Neural progenitor cell (in vitro differentiated cells): ENCODE data around the gene NTHL1. TPM values are rescaled to one million over a fixed set of nuclear protein-coding genes. Genes with fewer than 3 reads are reported as not detected.

Experiments used
- DNase-seq: peaks from one replicate; pipeline ENCODE4 v3.0.0-alpha.2; 2016; ENCODE audit warnings: low spot score
- H2AFZ ChIP-seq: fragments of 200-600 bp; sonication (generic); replicated peaks from 2 replicates; pipeline ENCODE4 v1.6.1; 2016; ENCODE audit warnings: antibody characterized with exemption
- H3F3A ChIP-seq: fragments of 200-600 bp; sonication (generic); 2 replicates; pipeline ENCODE4 v1.6.1; 2016; ENCODE audit warnings: antibody characterized with exemption, low read depth
- H3K27ac ChIP-seq: fragments of 200-600 bp; sonication (generic); 2 replicates; pipeline ENCODE4 v1.5.1; 2016; ENCODE audit warnings: mild to moderate bottlenecking
- H3K27me3 ChIP-seq: fragments of 200-600 bp; sonication (generic); 2 replicates; pipeline ENCODE4 v1.6.1; 2016; ENCODE audit warnings: mild to moderate bottlenecking, moderate library complexity
- H3K36me3 ChIP-seq: fragments of 200-600 bp; sonication (generic); 2 replicates; pipeline ENCODE4 v1.5.1; 2016
- H3K4me1 ChIP-seq: fragments of 200-600 bp; sonication (generic); 2 replicates; pipeline ENCODE4 v1.6.1; 2016; ENCODE audit warnings: mixed run types
- H3K4me2 ChIP-seq: fragments of 200-600 bp; sonication (generic); 2 replicates; pipeline ENCODE4 v1.6.1; 2016
- H3K4me3 ChIP-seq: fragments of 200-600 bp; sonication (generic); 2 replicates; pipeline ENCODE4 v1.5.1; 2016
- H3K79me2 ChIP-seq: fragments of 200-600 bp; sonication (generic); 2 replicates; pipeline ENCODE4 v1.6.1; 2016; ENCODE audit warnings: low read depth
- H3K9ac ChIP-seq: fragments of 200-600 bp; sonication (generic); 2 replicates; pipeline ENCODE4 v1.6.1; 2016
- H3K9me3 ChIP-seq: fragments of 200-600 bp; sonication (generic); 2 replicates; pipeline ENCODE4 v1.5.1; 2016; ENCODE audit warnings: low read depth
- H4K20me1 ChIP-seq: fragments of 200-600 bp; sonication (generic); 2 replicates; pipeline ENCODE4 v1.6.1; 2016; ENCODE audit warnings: low read depth
- H3K27ac Mint-ChIP-seq: 3 replicates; pipeline ENCODE4 v1.8.0; 2021; ENCODE audit warnings: mixed read lengths
- H3K27me3 Mint-ChIP-seq: 2 replicates; pipeline ENCODE4 v1.8.0; 2022; ENCODE audit warnings: low read depth, mild to moderate bottlenecking, inconsistent platforms, moderate library complexity, mixed read lengths; ENCODE audit not compliant: insufficient read depth
- H3K36me3 Mint-ChIP-seq: 3 replicates; pipeline ENCODE4 v1.8.0; 2021; ENCODE audit warnings: mixed read lengths
- H3K4me1 Mint-ChIP-seq: 3 replicates; pipeline ENCODE4 v1.8.0; 2021; ENCODE audit warnings: mixed read lengths
- H3K4me3 Mint-ChIP-seq: 3 replicates; pipeline ENCODE4 v1.8.0; 2021; ENCODE audit warnings: mild to moderate bottlenecking, moderate library complexity, mixed read lengths
- H3K9me3 Mint-ChIP-seq: 3 replicates; pipeline ENCODE4 v1.8.0; 2020; ENCODE audit warnings: mixed read lengths
- CTCF ChIP-seq: fragments of 200-600 bp; sonication (generic); IDR thresholded peaks from 2 replicates; pipeline ENCODE4 v1.5.1; 2017; ENCODE audit warnings: antibody characterized with exemption, mild to moderate bottlenecking
- EZH2 ChIP-seq: fragments of 200-600 bp; sonication (generic); IDR thresholded peaks from 2 replicates; pipeline ENCODE4 v1.6.1; 2017; ENCODE audit warnings: antibody characterized with exemption, mild to moderate bottlenecking, moderate library complexity
- EZH2phosphoT487 ChIP-seq: fragments of 200-600 bp; sonication (generic); IDR thresholded peaks from 2 replicates; pipeline ENCODE4 v1.6.1; 2017; ENCODE audit warnings: antibody characterized with exemption
- total RNA-seq: library from RNA; depleted of rRNA; stranded (reverse); fragments of >200 nt; gene quantifications from 2 replicates; pipeline ENCODE4 v1.2.3, GENCODE V29; 2015; ENCODE audit warnings: low replicate concordance

Gene NTHL1
- total RNA-seq, 1 donor from 2014 or later: 26.3 TPM

- H3K79me2 ChIP-seq: no peaks in the 10 kb centered on the region
- H3K27ac ChIP-seq: no peak within 1 kb of the TSS
- H4K20me1 ChIP-seq: peaks cover 5% of the 10 kb centered on the region
- Mint-ChIP-seq H3K9me3 (no peaks in the 10 kb centered on the region), H3K4me1 (peaks cover 18% of the 10 kb centered on the region), H3K36me3 (no peaks in the 10 kb centered on the region), H3K4me3 (peak within 1 kb of the TSS; percentile 89), H3K27me3 (peaks cover 21% of the 10 kb centered on the region), H3K27ac (peak within 1 kb of the TSS; percentile 37)
- DNase-seq: peak; percentile 74
- TF ChIP-seq EZH2phosphoT487 (no peak), CTCF (no peak), EZH2 (no peak)
- H2AFZ ChIP-seq: peak within 1 kb of the TSS; percentile 50
- no peaks in the 10 kb centered on the region for H3K9me3 ChIP-seq
- peak within 1 kb of the TSS; percentile 98 for H3K4me2 ChIP-seq
- peaks cover 70% of the 10 kb centered on the region for H3K27me3 ChIP-seq
- H3K9ac ChIP-seq: no peak within 1 kb of the TSS
- peak within 1 kb of the TSS; percentile 75 for H3K4me3 ChIP-seq
- H3F3A ChIP-seq: peaks cover 13% of the 10 kb centered on the region
- no peaks in the 10 kb centered on the region for H3K36me3 ChIP-seq
- peaks cover 10% of the 10 kb centered on the region for H3K4me1 ChIP-seq
Observed at GRCh38 chr16:2026461-2027023, 21.1 kb downstream of the NTHL1 start, which contains the start of gene NHERF2. TSS of gene NHERF2 (plus strand) at chr16:2026902. CDS start at chr16:2027006, 104 bp downstream.

- Histone ChIP-seq H3K27me3 (peaks cover 76% of the 10 kb centered on the region), H3F3A (peaks cover 13% of the 10 kb centered on the region), H3K79me2 (no peaks in the 10 kb centered on the region), H3K4me1 (peaks cover 10% of the 10 kb centered on the region), H3K4me2 (peak overlapping the region; percentile 67), H2AFZ (no peak overlapping the region), H4K20me1 (peaks cover 5% of the 10 kb centered on the region), H3K36me3 (no peaks in the 10 kb centered on the region), H3K27ac (no peak overlapping the region), H3K9ac (no peak overlapping the region), H3K4me3 (no peak overlapping the region), H3K9me3 (no peaks in the 10 kb centered on the region)
- Mint-ChIP-seq H3K27ac (no peak overlapping the region), H3K4me3 (peak overlapping the region; percentile 80), H3K27me3 (peaks cover 27% of the 10 kb centered on the region), H3K4me1 (peaks cover 18% of the 10 kb centered on the region), H3K9me3 (no peaks in the 10 kb centered on the region), H3K36me3 (no peaks in the 10 kb centered on the region)
- no peak for TF ChIP-seq CTCF
- TF ChIP-seq EZH2phosphoT487: no peak
- TF ChIP-seq EZH2: no peak
- no peak for DNase-seq
Observed at GRCh38 chr16:2025878-2026460, 21.7 kb downstream of the NTHL1 start.

- Mint-ChIP-seq H3K4me3 (peak overlapping the region; percentile 80), H3K4me1 (peaks cover 22% of the 10 kb centered on the region), H3K36me3 (no peaks in the 10 kb centered on the region), H3K27ac (no peak overlapping the region), H3K9me3 (no peaks in the 10 kb centered on the region), H3K27me3 (peaks cover 34% of the 10 kb centered on the region)
- H3K79me2 ChIP-seq: no peaks in the 10 kb centered on the region
- peaks cover 5% of the 10 kb centered on the region for H4K20me1 ChIP-seq
- TF ChIP-seq EZH2 (no peak), CTCF (no peak), EZH2phosphoT487 (no peak)
- no peaks in the 10 kb centered on the region for H3K36me3 ChIP-seq
- H3K4me3 ChIP-seq: no peak overlapping the region
- no peak overlapping the region for H3K4me2 ChIP-seq
- H3K9me3 ChIP-seq: no peaks in the 10 kb centered on the region
- H3K4me1 ChIP-seq: peaks cover 15% of the 10 kb centered on the region
- no peak overlapping the region for H3K9ac ChIP-seq
- H2AFZ ChIP-seq: no peak overlapping the region
- H3F3A ChIP-seq: peaks cover 13% of the 10 kb centered on the region
- no peak overlapping the region for H3K27ac ChIP-seq
- peaks cover 83% of the 10 kb centered on the region for H3K27me3 ChIP-seq
- DNase-seq: no peak
Observed at GRCh38 chr16:2025251-2025650, 22.4 kb downstream of the NTHL1 start.
